SK-N-SH treated with all-trans-retinoic acid at 6 μM for 48 hours (cell line): Measurements from ENCODE around the gene CEP131.

ENCODE experiments used
- CREB5 ChIP-seq: fragments of 250-450 bp; sonication (Bioruptor Pico); IDR thresholded peaks from 2 replicates; pipeline ENCODE4 v1.5.1; 2020; ENCODE audit warnings: low read depth, mild to moderate bottlenecking, moderate library complexity
- CSDC2 ChIP-seq: fragments of 250-450 bp; sonication (Bioruptor Pico); IDR thresholded peaks from 2 replicates; pipeline ENCODE4 v1.5.0; 2020; ENCODE audit warnings: mild to moderate bottlenecking, moderate library complexity
- GLIS3 ChIP-seq: fragments of 250-450 bp; sonication (Bioruptor Pico); IDR thresholded peaks from 2 replicates; pipeline ENCODE4 v1.5.0; 2020; ENCODE audit warnings: mild to moderate bottlenecking, moderate library complexity
- PPARA ChIP-seq: fragments of 250-450 bp; sonication (Bioruptor Pico); IDR thresholded peaks from 2 replicates; pipeline ENCODE4 v1.5.0; 2020; ENCODE audit warnings: mild to moderate bottlenecking, borderline replicate concordance
- RARB ChIP-seq: fragments of 250-450 bp; sonication (Bioruptor Pico); IDR thresholded peaks from 2 replicates; pipeline ENCODE4 v1.8.0; 2021; ENCODE audit warnings: mild to moderate bottlenecking, moderate library complexity
- SNAI2 ChIP-seq: fragments of 250-450 bp; sonication (Bioruptor Pico); IDR thresholded peaks from 2 replicates; pipeline ENCODE4 v1.5.0; 2020; ENCODE audit warnings: mild to moderate bottlenecking, moderate library complexity
- ZFP3 ChIP-seq: fragments of 250-450 bp; sonication (Bioruptor Pico); IDR thresholded peaks from 2 replicates; pipeline ENCODE4 v1.5.0; 2020; ENCODE audit warnings: mild to moderate bottlenecking, moderate library complexity
- ZFP30 ChIP-seq: fragments of 450-650 bp; formaldehyde crosslinking; IDR thresholded peaks from 2 replicates; pipeline ENCODE4 v1.5.0; 2022; ENCODE audit warnings: mild to moderate bottlenecking, moderate library complexity
- ZNF565 ChIP-seq: fragments of 450-650 bp; formaldehyde crosslinking; conservative IDR thresholded peaks from 2 replicates; pipeline ENCODE4 v1.5.0; 2020; ENCODE audit warnings: low read depth, mild to moderate bottlenecking, moderate library complexity
- TF ChIP-seq, protein P1 (sequence below): fragments of 250-450 bp; sonication (Bioruptor Pico); IDR thresholded peaks from 2 replicates; pipeline ENCODE4 v1.8.0; 2020; ENCODE audit warnings: mild to moderate bottlenecking, moderate library complexity, borderline replicate concordance
- TF ChIP-seq, protein P2 (sequence below): fragments of 250-450 bp; sonication (Bioruptor Pico); IDR thresholded peaks from 2 replicates; pipeline ENCODE4 v1.8.0; 2021; ENCODE audit warnings: low read depth, mild to moderate bottlenecking, moderate library complexity, borderline replicate concordance

- TF ChIP-seq CREB5 (no peak), ZFP30 (CRISPR knock-in tag) (no peak), ZNF565 (CRISPR knock-in tag) (no peak), ZFP3 (CRISPR knock-in tag) (no peak), CSDC2 (CRISPR knock-in tag) (no peak), SNAI2 (CRISPR knock-in tag) (no peak), PPARA (CRISPR knock-in tag) (no peak), RARB (CRISPR knock-in tag) (no peak), GLIS3 (CRISPR knock-in tag) (no peak)
- TF ChIP-seq, protein P1, sequence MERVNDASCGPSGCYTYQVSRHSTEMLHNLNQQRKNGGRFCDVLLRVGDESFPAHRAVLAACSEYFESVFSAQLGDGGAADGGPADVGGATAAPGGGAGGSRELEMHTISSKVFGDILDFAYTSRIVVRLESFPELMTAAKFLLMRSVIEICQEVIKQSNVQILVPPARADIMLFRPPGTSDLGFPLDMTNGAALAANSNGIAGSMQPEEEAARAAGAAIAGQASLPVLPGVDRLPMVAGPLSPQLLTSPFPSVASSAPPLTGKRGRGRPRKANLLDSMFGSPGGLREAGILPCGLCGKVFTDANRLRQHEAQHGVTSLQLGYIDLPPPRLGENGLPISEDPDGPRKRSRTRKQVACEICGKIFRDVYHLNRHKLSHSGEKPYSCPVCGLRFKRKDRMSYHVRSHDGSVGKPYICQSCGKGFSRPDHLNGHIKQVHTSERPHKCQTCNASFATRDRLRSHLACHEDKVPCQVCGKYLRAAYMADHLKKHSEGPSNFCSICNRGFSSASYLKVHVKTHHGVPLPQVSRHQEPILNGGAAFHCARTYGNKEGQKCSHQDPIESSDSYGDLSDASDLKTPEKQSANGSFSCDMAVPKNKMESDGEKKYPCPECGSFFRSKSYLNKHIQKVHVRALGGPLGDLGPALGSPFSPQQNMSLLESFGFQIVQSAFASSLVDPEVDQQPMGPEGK (CRISPR knock-in tag): no peak
- TF ChIP-seq, protein P2, sequence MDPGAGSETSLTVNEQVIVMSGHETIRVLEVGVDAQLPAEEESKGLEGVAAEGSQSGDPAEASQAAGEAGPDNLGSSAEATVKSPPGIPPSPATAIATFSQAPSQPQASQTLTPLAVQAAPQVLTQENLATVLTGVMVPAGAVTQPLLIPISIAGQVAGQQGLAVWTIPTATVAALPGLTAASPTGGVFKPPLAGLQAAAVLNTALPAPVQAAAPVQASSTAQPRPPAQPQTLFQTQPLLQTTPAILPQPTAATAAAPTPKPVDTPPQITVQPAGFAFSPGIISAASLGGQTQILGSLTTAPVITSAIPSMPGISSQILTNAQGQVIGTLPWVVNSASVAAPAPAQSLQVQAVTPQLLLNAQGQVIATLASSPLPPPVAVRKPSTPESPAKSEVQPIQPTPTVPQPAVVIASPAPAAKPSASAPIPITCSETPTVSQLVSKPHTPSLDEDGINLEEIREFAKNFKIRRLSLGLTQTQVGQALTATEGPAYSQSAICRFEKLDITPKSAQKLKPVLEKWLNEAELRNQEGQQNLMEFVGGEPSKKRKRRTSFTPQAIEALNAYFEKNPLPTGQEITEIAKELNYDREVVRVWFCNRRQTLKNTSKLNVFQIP (CRISPR knock-in tag): no peak
These were observed 46.1 kb downstream of the CEP131 start for GRCh38 chr17:81176666-81177065.
